Common myeloid progenitor, CD34-positive (primary cell): ENCODE measurements around the gene C3.
A peak's percentile ranks its signal among the peaks of the same experiment; 100 is the strongest.

Experiments
- CTCF ChIA-PET: fragments of 350-600 bp; sonication (Branson Sonifier 250); formaldehyde crosslinking; loops from one replicate; lab custom pipeline; 2021; ENCODE audit warnings: antibody characterized with exemption; lab: Charles Lee
- POLR2A ChIA-PET: fragments of 350-600 bp; sonication (Branson Sonifier 250); formaldehyde crosslinking; loops from one replicate; lab custom pipeline; 2021; ENCODE audit warnings: antibody characterized with exemption; lab: Charles Lee
- DNase-seq, 3 donors: peaks; one replicate each; pipeline versions ENCODE4 v3.0.0 to v3.0.0-alpha.2; 2013
- H3K27ac ChIP-seq, 2 experiments: 1 replicate in 1 of 2; 2 replicates in 1 of 2; pipeline ENCODE4 v1.7.0; 2013; ENCODE audit warnings: inconsistent platforms in 2 of 2, low read length in 2 of 2, mild to moderate bottlenecking in 2 of 2, low read depth in 1 of 2, moderate library complexity in 1 of 2; ENCODE audit not compliant: severe bottlenecking in 2 of 2, insufficient read depth in 1 of 2, poor library complexity in 1 of 2
- H3K27me3 ChIP-seq, 5 experiments: replicated peaks in 2 of 5; 1 replicate in 3 of 5; 2 replicates in 2 of 5; pipeline versions ENCODE4 v1.6.1 to v1.7.0; 2013; ENCODE audit warnings: low read length in 4 of 5, mild to moderate bottlenecking in 2 of 5, moderate library complexity in 2 of 5, inconsistent platforms in 1 of 5; ENCODE audit not compliant: insufficient read depth in 5 of 5, control insufficient read depth in 4 of 5
- H3K36me3 ChIP-seq, 4 experiments: 1 replicate in 2 of 4; 2 replicates in 2 of 4; pipeline versions ENCODE4 v1.6.1 to v1.7.0; 2013; ENCODE audit warnings: low read length in 3 of 4, control low read depth in 1 of 4, mild to moderate bottlenecking in 1 of 4; ENCODE audit not compliant: control insufficient read depth in 4 of 4, insufficient read depth in 4 of 4
- H3K4me1 ChIP-seq, 4 experiments: 1 replicate in 3 of 4; 2 replicates in 1 of 4; pipeline versions ENCODE4 v1.6.1 to v1.7.1; 2013; ENCODE audit warnings: low read length in 3 of 4, mild to moderate bottlenecking in 3 of 4, control low read depth in 1 of 4, inconsistent platforms in 1 of 4, moderate library complexity in 1 of 4; ENCODE audit not compliant: control insufficient read depth in 4 of 4, insufficient read depth in 4 of 4; ENCODE audit errors: control extremely low read depth in 1 of 4
- H3K4me3 ChIP-seq, 7 experiments: 1 replicate in 4 of 7; 2 replicates in 3 of 7; pipeline versions ENCODE4 v1.5.1 to v1.7.0; 2013; ENCODE audit warnings: mild to moderate bottlenecking in 7 of 7, low read length in 6 of 7, moderate library complexity in 6 of 7, inconsistent platforms in 2 of 7, low read depth in 2 of 7, control low read depth in 1 of 7; ENCODE audit not compliant: insufficient read depth in 4 of 7, control insufficient read depth in 1 of 7; ENCODE audit errors: extremely low read depth in 1 of 7
- H3K9me3 ChIP-seq, 5 experiments: 1 replicate in 4 of 5; 2 replicates in 1 of 5; pipeline versions ENCODE4 v1.6.1 to v1.7.1; 2013; ENCODE audit warnings: low read length in 4 of 5, mild to moderate bottlenecking in 2 of 5, inconsistent platforms in 1 of 5, low read depth in 1 of 5, moderate library complexity in 1 of 5; ENCODE audit not compliant: control insufficient read depth in 4 of 5, insufficient read depth in 2 of 5; ENCODE audit errors: control extremely low read depth in 1 of 5
- whole genome bisulfite sequencing: methylation state at CpG from one replicate; pipeline ENCODE4 v1.1.5; 2013; ENCODE audit not compliant: insufficient coverage; 5-methylcytosine and 5-hydroxymethylcytosine counted together

Gene C3

DNA sequence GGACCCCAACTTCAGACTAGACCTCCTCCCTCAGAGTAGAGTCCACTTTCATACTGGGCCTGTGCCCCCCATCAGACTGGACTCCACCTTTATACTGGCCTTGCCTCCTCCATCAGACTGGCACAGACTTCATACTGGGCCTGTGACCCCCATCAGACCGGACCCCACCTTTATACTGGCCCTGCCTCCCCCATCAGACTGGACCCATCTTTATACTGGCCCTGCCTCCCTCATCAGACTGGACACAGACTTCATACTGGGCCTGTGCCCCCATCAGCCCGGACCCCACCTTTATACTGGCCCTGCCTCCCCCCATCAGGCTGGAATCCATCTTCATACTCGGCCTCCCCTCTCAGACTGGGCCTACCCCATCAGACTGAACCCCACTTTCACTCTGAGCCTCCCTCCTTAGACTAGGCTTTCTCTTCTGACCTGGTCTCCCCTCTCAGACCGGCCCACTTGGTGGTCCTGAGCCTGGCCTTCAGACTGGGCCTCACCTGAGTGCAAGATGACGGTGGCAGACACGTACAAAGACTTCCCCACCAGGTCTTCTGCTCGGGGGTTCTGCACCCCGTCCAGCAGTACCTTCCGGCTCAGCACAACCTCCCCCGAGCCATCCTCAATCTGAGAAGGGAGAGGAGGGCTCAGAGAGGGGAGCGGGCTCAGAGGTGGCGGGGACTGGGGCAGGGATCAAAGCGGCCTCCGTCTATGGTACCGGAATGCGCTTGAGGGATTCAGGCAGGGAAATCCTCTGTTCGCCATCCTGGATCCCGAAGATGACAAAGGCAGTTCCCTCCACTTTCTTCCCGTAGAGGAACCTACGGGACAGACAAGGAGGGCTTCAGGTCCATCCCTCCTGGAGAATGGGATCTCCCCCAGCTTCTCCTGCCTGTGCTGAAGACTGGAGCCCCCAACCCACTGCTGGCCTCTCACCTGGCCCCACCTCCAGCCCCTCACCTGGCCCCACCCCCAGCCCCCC, 7.5 kb downstream of the C3 start:
- ChIA-PET CTCF (no interaction called here), POLR2A (no interaction called here)
- H3K9me3 ChIP-seq = peaks cover 0 to 4% (median 0%) of the 10 kb centered on the region in 5 experiments
- DNase-seq = no peak
- whole genome bisulfite sequencing = 94% methylated on average over 17 of the region's 20 CpGs
- no peaks in the 10 kb centered on the region for H3K4me1 ChIP-seq
- H3K27ac ChIP-seq = no peak overlapping the region
- no peak overlapping the region for H3K4me3 ChIP-seq
- peaks cover 0 to 38% (median 14%) of the 10 kb centered on the region in 5 experiments for H3K27me3 ChIP-seq
- H3K36me3 ChIP-seq = no peaks in the 10 kb centered on the region

- H3K27me3 ChIP-seq = peaks cover 0 to 38% (median 14%) of the 10 kb centered on the region in 5 experiments
- ChIA-PET POLR2A (no interaction called here), CTCF (no interaction called here)
- H3K27ac ChIP-seq = no peak overlapping the region
- 84% methylated on average over 8 of the region's 16 CpGs for WGBS
- DNase-seq = no peak
- no peaks in the 10 kb centered on the region for H3K4me1 ChIP-seq
- H3K36me3 ChIP-seq = no peaks in the 10 kb centered on the region
- H3K9me3 ChIP-seq = peaks cover 0 to 4% (median 0%) of the 10 kb centered on the region in 5 experiments
- H3K4me3 ChIP-seq = no peak overlapping the region
Measured at GRCh38 chr19:6712231-6712630, 8.2 kb downstream of the C3 start.

DNA sequence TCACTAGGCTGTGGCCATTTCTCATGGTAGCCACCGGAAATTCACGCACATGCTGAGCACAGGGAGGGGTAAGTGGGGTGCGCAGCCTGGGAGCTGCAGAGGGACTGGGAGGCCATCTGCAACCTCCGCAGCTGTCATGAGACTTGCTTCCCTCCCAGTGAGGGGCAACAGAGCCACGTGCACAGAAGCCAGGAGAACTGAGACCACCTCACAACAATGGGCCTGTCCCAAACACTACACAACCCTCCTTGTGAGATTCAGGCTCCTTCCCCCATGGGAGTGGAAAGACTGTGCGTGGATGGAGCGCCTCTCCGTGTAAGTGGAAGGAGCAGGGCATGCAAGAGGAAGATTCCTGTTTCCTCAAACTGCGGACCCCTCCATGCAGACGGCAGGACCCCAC, 8.8 kb downstream of the C3 start:
- Histone ChIP-seq H3K4me3 (no peak overlapping the region), H3K36me3 (no peaks in the 10 kb centered on the region), H3K4me1 (no peaks in the 10 kb centered on the region), H3K9me3 (peaks cover 0 to 4% (median 0%) of the 10 kb centered on the region in 5 experiments), H3K27me3 (peaks cover 0 to 38% (median 14%) of the 10 kb centered on the region in 5 experiments), H3K27ac (no peak overlapping the region)
- CTCF ChIA-PET = interaction anchor here (1.0 kb wide), 1 partner anchor 10 kb away, joined by 5 read pairs; no protein-coding TSS in a partner anchor
- WGBS = 87% methylated on average over 9 of the region's 10 CpGs
- POLR2A ChIA-PET = no interaction called here
- DNase-seq = no peak

DNA sequence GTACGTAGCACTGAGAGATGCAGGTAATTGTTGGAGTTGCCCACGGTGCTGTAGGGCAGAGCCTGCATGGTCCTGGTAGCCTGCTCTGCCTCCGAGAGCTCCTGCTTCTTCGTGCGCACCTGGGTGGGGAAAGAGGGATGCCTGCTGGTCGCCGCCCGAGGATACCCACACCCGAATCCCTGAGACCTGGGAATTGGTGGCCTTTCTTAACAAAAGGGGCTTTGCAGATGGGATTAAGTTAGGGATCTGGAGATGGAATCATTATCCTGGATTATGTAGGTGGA, 9.4 kb downstream of the C3 start:
- CTCF ChIA-PET = interaction anchor here (1.0 kb wide), 1 partner anchor 10 kb away, joined by 5 read pairs; no protein-coding TSS in a partner anchor
- 35% methylated on average over 8 of the region's 9 CpGs for WGBS

DNA sequence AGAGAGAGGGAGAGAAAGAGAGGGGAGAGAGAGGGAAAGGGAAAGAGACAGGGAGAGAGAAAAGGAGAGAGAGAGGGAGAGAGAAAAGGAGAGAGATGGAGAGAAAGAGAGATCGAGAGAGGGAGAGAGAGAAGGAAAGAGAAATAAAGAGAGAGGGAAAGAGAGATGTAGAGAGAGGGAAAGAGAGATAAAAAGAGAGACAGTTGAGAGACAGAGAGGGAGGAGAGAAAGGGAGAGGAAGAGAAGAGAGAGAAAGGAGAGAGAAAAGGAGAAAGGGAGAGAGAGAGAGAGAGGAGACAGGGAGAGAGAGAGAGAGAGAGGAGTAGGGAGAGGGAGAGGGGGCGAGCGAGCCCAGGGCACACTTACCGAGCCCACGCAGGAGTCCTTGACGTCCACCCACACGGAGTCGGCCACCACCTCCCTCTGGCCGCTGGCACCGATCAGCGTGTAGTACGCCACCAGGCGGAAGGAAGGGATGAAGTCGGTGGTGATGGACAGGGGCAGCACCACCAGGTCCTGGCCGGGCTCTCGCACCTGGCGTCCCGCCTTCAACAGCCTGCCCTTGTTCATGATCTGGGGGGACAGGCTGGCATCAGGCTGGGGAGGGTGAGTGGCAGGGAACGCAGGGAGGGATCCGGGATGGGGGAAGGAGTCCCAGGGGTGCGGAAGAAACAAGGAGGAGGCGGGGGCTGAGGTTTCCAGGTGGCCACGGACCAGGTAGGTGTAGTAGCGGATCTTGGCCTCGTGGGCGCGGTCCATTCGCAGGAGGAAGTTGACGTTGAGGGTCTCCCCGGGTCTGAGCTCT, 10.0 kb downstream of the C3 start:
- peak overlapping the region in 1 of 7 experiments; percentile 13 for H3K4me3 ChIP-seq
- no peak for DNase-seq
- peaks cover 0 to 4% (median 0%) of the 10 kb centered on the region in 5 experiments for H3K9me3 ChIP-seq
- WGBS = 12% methylated on average over 28 of the region's 30 CpGs
- H3K27ac ChIP-seq = no peak overlapping the region
- H3K4me1 ChIP-seq = no peaks in the 10 kb centered on the region
- H3K27me3 ChIP-seq = peaks cover 0 to 38% (median 14%) of the 10 kb centered on the region in 5 experiments
- CTCF ChIA-PET = interaction anchor here (1.0 kb wide), 1 partner anchor 9 kb away, joined by 5 read pairs; no protein-coding TSS in a partner anchor
- POLR2A ChIA-PET = no interaction called here
- no peaks in the 10 kb centered on the region for H3K36me3 ChIP-seq

More for the DNA sequence above, 9.4 kb downstream of the C3 start:
- H3K36me3 ChIP-seq = no peaks in the 10 kb centered on the region
- POLR2A ChIA-PET = no interaction called here
- DNase-seq = no peak
- no peak overlapping the region for H3K4me3 ChIP-seq
- no peak overlapping the region for H3K27ac ChIP-seq
- H3K4me1 ChIP-seq = no peaks in the 10 kb centered on the region
- peaks cover 0 to 4% (median 0%) of the 10 kb centered on the region in 5 experiments for H3K9me3 ChIP-seq
- peaks cover 0 to 38% (median 14%) of the 10 kb centered on the region in 5 experiments for H3K27me3 ChIP-seq

- Histone ChIP-seq H3K4me3 (no peak overlapping the region), H3K27ac (no peak overlapping the region), H3K27me3 (peaks cover 0 to 38% (median 14%) of the 10 kb centered on the region in 5 experiments), H3K9me3 (peaks cover 0 to 4% (median 0%) of the 10 kb centered on the region in 5 experiments), H3K4me1 (no peaks in the 10 kb centered on the region), H3K36me3 (no peaks in the 10 kb centered on the region)
- ChIA-PET CTCF (no interaction called here), POLR2A (no interaction called here)
- WGBS = 50% methylated on average over 14 of the region's 14 CpGs
- DNase-seq = no peak
Measured at GRCh38 chr19:6709549-6709948, 10.9 kb downstream of the C3 start.
